Bronchial epithelial cell (primary cell): ENCODE data around the gene GMPPA. TPM values are rescaled to one million over a fixed set of nuclear protein-coding genes. Genes with fewer than 3 reads are reported as not detected.

Source experiments
- DNase-seq: peaks from one replicate; pipeline ENCODE4 v3.0.0-alpha.2; 2010; ENCODE audit warnings: low read depth
- FAIRE-seq: peaks from 2 replicates; lab custom pipeline; 2011; peaks lifted over from hg19 to GRCh38; lab: Jason Lieb, UNC
- H3K27me3 ChIP-seq: 2 replicates; pipeline ENCODE4 v1.5.1; 2011; ENCODE audit warnings: low read length; ENCODE audit not compliant: control insufficient read depth, insufficient read depth
- H3K36me3 ChIP-seq: 2 replicates; pipeline ENCODE4 v1.5.1; 2011; ENCODE audit warnings: low read length; ENCODE audit not compliant: control insufficient read depth, insufficient read depth
- H3K4me3 ChIP-seq: 2 replicates; pipeline ENCODE4 v1.5.1; 2011; ENCODE audit warnings: mild to moderate bottlenecking, low read depth, low read length, control low read depth
- total RNA-seq: library from RNA; depleted of rRNA; stranded (reverse); fragments of >200 nt; gene quantifications from 2 replicates; pipeline ENCODE4 v1.2.1, GENCODE V29; 2014
- TF ChIP-seq, protein P1 (sequence below): IDR thresholded peaks from 2 replicates; pipeline ENCODE4 v1.5.1; 2011; ENCODE audit warnings: mild to moderate bottlenecking, moderate library complexity, low read length, control low read depth, inconsistent platforms; ENCODE audit not compliant: insufficient read depth, severe bottlenecking

Gene GMPPA
- total RNA-seq, 1 donor from 2014 or later, result 49.0 TPM

DNA sequence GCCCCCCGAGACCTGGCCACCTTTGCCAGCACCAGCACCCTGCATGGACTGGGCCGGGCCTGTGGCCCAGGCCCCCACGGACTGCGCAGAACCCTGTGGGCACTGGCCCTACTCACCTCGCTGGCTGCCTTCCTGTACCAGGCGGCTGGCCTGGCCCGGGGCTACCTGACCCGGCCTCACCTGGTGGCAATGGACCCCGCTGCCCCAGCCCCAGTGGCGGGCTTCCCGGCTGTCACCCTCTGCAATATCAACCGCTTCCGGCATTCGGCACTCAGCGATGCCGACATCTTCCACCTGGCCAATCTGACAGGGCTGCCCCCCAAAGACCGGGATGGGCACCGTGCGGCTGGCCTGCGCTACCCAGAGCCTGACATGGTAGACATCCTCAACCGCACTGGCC lies 16.1 kb downstream of the GMPPA start:
- DNase-seq (no peak), FAIRE-seq (no peak)
- TF ChIP-seq, protein P1, sequence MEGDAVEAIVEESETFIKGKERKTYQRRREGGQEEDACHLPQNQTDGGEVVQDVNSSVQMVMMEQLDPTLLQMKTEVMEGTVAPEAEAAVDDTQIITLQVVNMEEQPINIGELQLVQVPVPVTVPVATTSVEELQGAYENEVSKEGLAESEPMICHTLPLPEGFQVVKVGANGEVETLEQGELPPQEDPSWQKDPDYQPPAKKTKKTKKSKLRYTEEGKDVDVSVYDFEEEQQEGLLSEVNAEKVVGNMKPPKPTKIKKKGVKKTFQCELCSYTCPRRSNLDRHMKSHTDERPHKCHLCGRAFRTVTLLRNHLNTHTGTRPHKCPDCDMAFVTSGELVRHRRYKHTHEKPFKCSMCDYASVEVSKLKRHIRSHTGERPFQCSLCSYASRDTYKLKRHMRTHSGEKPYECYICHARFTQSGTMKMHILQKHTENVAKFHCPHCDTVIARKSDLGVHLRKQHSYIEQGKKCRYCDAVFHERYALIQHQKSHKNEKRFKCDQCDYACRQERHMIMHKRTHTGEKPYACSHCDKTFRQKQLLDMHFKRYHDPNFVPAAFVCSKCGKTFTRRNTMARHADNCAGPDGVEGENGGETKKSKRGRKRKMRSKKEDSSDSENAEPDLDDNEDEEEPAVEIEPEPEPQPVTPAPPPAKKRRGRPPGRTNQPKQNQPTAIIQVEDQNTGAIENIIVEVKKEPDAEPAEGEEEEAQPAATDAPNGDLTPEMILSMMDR, result no peak
- Histone ChIP-seq H3K27me3 (peaks cover 71% of the 10 kb centered on the region), H3K36me3 (no peaks in the 10 kb centered on the region), H3K4me3 (no peak overlapping the region)

DNA sequence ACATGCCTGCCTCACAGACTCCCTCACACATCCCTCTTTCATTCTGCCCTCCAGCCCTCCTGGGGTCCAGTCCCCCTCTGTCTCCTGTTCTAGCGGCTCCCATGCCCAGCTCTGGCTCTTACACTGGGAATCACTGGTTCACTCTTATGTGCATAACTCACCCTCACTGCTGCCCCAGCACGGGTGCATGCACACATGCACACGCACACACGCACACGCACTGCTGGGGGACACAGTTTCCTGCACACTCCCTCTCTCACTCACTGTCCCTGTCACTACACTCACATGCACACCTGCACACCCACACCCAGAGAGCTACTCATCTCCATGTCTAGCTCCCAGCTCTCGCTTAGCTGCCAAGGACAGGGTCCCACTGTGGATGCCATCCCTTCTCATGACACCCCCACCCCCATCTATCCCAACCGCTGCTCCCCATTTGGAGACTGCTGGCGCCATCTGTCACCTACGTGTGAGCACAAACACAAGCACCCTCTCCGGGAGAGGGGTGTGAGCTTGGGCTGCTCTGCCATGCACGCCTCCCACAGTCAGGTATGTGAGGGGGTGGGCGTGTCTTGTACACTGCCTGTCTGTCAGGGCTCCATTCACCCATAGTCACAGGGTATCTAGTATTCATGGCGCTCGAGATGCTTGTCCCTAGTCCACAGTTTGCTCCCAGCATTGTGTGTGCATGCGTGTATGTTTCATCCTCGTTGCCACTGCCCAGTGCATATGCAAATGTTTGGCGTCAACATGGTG lies 17.4 kb downstream of the GMPPA start:
- H3K36me3 ChIP-seq, result no peaks in the 10 kb centered on the region
- H3K4me3 ChIP-seq, result no peak overlapping the region
- DNase-seq, result no peak
- TF ChIP-seq, protein P1, result no peak
- H3K27me3 ChIP-seq, result peaks cover 60% of the 10 kb centered on the region
- FAIRE-seq, result no peak

DNA sequence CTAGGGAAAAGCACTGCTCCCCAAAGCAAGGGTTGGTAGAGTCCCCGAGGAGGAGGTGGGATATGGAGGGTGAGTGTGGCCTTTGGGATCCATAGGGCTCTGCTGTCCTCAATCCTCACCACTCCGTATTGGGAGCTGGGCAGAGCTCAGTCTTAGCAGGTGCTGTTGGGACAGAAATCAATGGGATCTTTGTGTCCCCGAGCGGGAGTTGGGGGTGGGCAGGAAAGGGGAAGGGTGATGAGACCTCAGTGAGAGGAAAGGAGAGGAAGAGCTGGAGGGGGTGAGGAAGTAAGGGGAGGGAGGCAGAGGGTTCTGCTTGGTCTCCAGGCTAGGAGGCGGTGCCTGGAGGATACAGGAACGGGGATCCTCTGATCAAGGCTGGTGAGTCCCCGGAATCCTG lies 18.2 kb downstream of the GMPPA start:
- Histone ChIP-seq H3K27me3 (peaks cover 57% of the 10 kb centered on the region), H3K4me3 (no peak overlapping the region), H3K36me3 (no peaks in the 10 kb centered on the region)
- no peak for FAIRE-seq
- TF ChIP-seq, protein P1, result no peak
- DNase-seq, result no peak

DNA sequence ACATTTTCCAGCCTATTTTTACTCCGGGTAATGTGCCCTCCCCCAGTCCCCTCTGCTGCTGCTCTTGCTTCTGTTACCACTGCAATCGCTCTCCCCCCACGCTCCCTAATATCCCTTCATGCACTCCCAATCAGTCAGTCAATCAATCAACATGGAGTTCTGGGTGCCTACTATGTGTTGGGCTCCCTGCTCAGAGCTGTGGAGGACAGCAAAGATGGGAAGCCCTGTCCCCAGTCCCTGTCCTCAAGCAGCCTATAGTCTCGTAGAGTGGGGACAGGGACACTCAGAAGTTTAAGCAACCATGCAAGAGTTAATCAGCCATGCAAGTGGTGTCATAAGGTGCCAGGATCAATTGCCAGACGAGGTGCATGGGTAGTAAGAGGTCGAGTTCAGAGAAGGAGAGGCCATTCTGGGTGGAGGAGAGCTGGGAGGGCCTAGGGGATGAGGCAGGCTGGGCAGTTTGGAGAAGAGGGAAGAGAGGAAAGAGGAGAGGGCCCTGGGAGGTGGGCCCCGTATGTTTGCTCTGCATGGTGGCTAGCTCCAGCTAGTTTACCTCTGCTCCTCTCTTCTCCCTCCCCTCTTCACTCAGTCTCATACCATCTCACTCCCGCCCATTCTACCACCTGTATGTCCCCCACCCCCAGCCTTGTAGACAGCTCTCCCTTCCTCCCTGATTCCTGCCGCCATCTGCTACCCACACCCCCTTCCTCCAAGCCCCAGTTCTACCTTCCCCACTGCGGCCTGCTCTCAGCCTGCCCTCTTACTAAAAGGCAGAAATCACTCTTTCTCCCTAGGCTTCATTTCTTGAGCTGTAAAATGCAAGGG lies 19.5 kb downstream of the GMPPA start:
- TF ChIP-seq, protein P1, result no peak
- H3K4me3 ChIP-seq, result no peak overlapping the region
- H3K27me3 ChIP-seq, result peaks cover 45% of the 10 kb centered on the region
- DNase-seq, result no peak
- no peak for FAIRE-seq
- H3K36me3 ChIP-seq, result no peaks in the 10 kb centered on the region

DNA sequence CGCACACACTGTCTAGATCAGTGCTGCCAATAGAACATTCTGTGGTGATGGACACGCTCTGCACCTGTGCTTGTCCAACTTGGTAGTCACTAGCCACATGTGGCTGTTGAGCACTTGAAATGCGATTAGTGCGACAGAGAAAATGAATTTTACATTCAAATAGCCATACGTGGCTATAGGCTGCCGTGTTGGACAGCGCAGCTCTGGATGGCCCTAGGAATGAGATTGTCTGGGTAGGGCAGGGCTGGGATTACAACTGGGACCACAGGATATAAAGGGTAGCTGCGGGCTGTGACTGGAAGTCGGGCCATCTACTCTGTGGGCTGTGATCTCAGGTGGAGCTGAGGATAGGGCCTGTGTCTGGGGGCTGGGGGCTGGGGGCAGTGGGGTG lies 20.8 kb downstream of the GMPPA start:
- H3K4me3 ChIP-seq, result no peak overlapping the region
- TF ChIP-seq, protein P1, result no peak
- FAIRE-seq (no peak), DNase-seq (no peak)
- H3K36me3 ChIP-seq, result no peaks in the 10 kb centered on the region
- H3K27me3 ChIP-seq, result peaks cover 40% of the 10 kb centered on the region
